ENCODE data around the gene RNF168. TPM values are rescaled to one million over a fixed set of nuclear protein-coding genes. Genes with fewer than 3 reads are reported as not detected.
"Not testable (repeated sequence)": the region's sequence is repeated elsewhere in the genome, so short reads cannot be mapped to it uniquely, and the experiment has no call there.

Gene RNF168
- 19.5 and 21.2 TPM in 2 replicates for total RNA-seq

- DNase-seq (ENCODE audit: low read depth in 2 of 2): peak; percentile 80 to 96
Measured at GRCh38 chr3:196503196-196504076, at the start of gene RNF168. RNF168 (minus strand) TSS chr3:196503768; CDS start chr3:196503173, 595 bp downstream.

- DNase-seq (ENCODE audit: low read depth in 2 of 2): no peak
Measured at GRCh38 chr3:196552253-196552652, 48.7 kb upstream of the RNF168 start.

GRCh38 chr3:196550172-196550571 is 46.6 kb upstream of the RNF168 start:
- DNase-seq (ENCODE audit: low read depth in 2 of 2): not testable (repeated sequence)

- DNase-seq (ENCODE audit: low read depth in 2 of 2): not testable (repeated sequence)
Measured at GRCh38 chr3:196549312-196549711, 45.7 kb upstream of the RNF168 start.

- no peak for DNase-seq (ENCODE audit: low read depth in 2 of 2)
Measured at GRCh38 chr3:196547067-196547466, 43.5 kb upstream of the RNF168 start.

GRCh38 chr3:196546537-196546936 is 43.0 kb upstream of the RNF168 start:
- no peak for DNase-seq (ENCODE audit: low read depth in 2 of 2)

GRCh38 chr3:196544491-196544992 is 41.0 kb upstream of the RNF168 start:
- DNase-seq (ENCODE audit: low read depth in 2 of 2): no peak

- no peak for DNase-seq (ENCODE audit: low read depth in 2 of 2)
Measured at GRCh38 chr3:196541684-196542445, 38.3 kb upstream of the RNF168 start.

GRCh38 chr3:196537319-196537984 is 33.9 kb upstream of the RNF168 start:
- peak; percentile 16 to 32 for DNase-seq (ENCODE audit: low read depth in 2 of 2)

- no peak for DNase-seq (ENCODE audit: low read depth in 2 of 2)
Measured at GRCh38 chr3:196533260-196533681, 29.7 kb upstream of the RNF168 start.

- no peak for DNase-seq (ENCODE audit: low read depth in 2 of 2)
Measured at GRCh38 chr3:196531418-196531817, 27.9 kb upstream of the RNF168 start.

GRCh38 chr3:196528639-196529233 is 25.2 kb upstream of the RNF168 start:
- peak in 1 of 2 donors; percentile 53 for DNase-seq (ENCODE audit: low read depth in 2 of 2)

GRCh38 chr3:196525141-196525540 is 21.6 kb upstream of the RNF168 start:
- no peak for DNase-seq (ENCODE audit: low read depth in 2 of 2)

GRCh38 chr3:196524527-196524926 is 21.0 kb upstream of the RNF168 start:
- peak; percentile 47 to 61 for DNase-seq (ENCODE audit: low read depth in 2 of 2)

GRCh38 chr3:196523841-196524240 is 20.3 kb upstream of the RNF168 start:
- no peak for DNase-seq (ENCODE audit: low read depth in 2 of 2)

GRCh38 chr3:196521291-196521690 is 17.7 kb upstream of the RNF168 start:
- DNase-seq (ENCODE audit: low read depth in 2 of 2): not testable (repeated sequence)

GRCh38 chr3:196519718-196520082 is 16.1 kb upstream of the RNF168 start:
- DNase-seq (ENCODE audit: low read depth in 2 of 2): no peak

- DNase-seq (ENCODE audit: low read depth in 2 of 2): peak; percentile 55 to 80
Measured at GRCh38 chr3:196518966-196519717, 15.6 kb upstream of the RNF168 start.

- no peak for DNase-seq (ENCODE audit: low read depth in 2 of 2)
Measured at GRCh38 chr3:196517919-196518318, 14.4 kb upstream of the RNF168 start.

GRCh38 chr3:196517162-196517800 is 13.7 kb upstream of the RNF168 start:
- DNase-seq (ENCODE audit: low read depth in 2 of 2): no peak
